WTC11 (cell line): ENCODE measurements around the gene M6PR. TPM values are rescaled to one million over a fixed set of nuclear protein-coding genes. Genes with fewer than 3 reads are reported as not detected.

ENCODE experiments used
- ATAC-seq: fragments of 200-7000 bp; cut with Tn5 transposase; 2 replicates; pipeline ENCODE4 v1.10.0; 2021; ENCODE audit warnings: mild to moderate bottlenecking, moderate library complexity
- CTCF ChIA-PET: fragments of 300-600 bp; sonication (Branson Sonifier 250); formaldehyde crosslinking; loops from one replicate; lab custom pipeline; 2021; ENCODE audit warnings: antibody characterized with exemption; lab: Charles Lee
- POLR2A ChIA-PET: fragments of 350-600 bp; sonication (Branson Sonifier 250); formaldehyde crosslinking; loops from one replicate; lab custom pipeline; 2021; ENCODE audit warnings: antibody characterized with exemption; lab: Charles Lee
- DNase-seq: peaks from one replicate; pipeline ENCODE4 v3.0.0; 2021; ENCODE audit warnings: low spot score
- H3K27ac Mint-ChIP-seq: 2 replicates; pipeline ENCODE4 v1.8.0; 2021; ENCODE audit warnings: mixed read lengths
- H3K27me3 Mint-ChIP-seq: 2 replicates; pipeline ENCODE4 v1.8.0; 2021; ENCODE audit warnings: low read depth, mild to moderate bottlenecking, moderate library complexity, mixed read lengths
- H3K36me3 Mint-ChIP-seq: 2 replicates; pipeline ENCODE4 v1.8.0; 2021; ENCODE audit warnings: mixed read lengths
- H3K4me1 Mint-ChIP-seq: 2 replicates; pipeline ENCODE4 v1.8.0; 2022; ENCODE audit warnings: mixed read lengths
- H3K4me3 Mint-ChIP-seq: 2 replicates; pipeline ENCODE4 v1.8.0; 2021; ENCODE audit warnings: mild to moderate bottlenecking, moderate library complexity, mixed read lengths
- H3K9me3 Mint-ChIP-seq: 2 replicates; pipeline ENCODE4 v1.8.0; 2021; ENCODE audit warnings: mixed read lengths
- FOXK1 ChIP-seq: sonication (generic); formaldehyde crosslinking; IDR thresholded peaks from 2 replicates; pipeline ENCODE4 v1.8.0; 2022; ENCODE audit warnings: mild to moderate bottlenecking, moderate library complexity, missing genetic modification reagents
- JUN ChIP-seq: sonication (generic); formaldehyde crosslinking; IDR thresholded peaks from 2 replicates; pipeline ENCODE4 v1.8.0; 2023; ENCODE audit warnings: mild to moderate bottlenecking, missing genetic modification reagents
- KAT7 ChIP-seq: sonication (generic); formaldehyde crosslinking; IDR thresholded peaks from 2 replicates; pipeline ENCODE4 v1.8.1; 2023; ENCODE audit warnings: missing genetic modification reagents, mild to moderate bottlenecking, borderline replicate concordance
- NR1H2 ChIP-seq: sonication (generic); formaldehyde crosslinking; IDR thresholded peaks from 2 replicates; pipeline ENCODE4 v1.9.0; 2021; ENCODE audit warnings: mild to moderate bottlenecking, moderate library complexity, missing genetic modification reagents
- OVOL2 ChIP-seq: fragments of 250-450 bp; sonication (Bioruptor Pico); IDR thresholded peaks from 2 replicates; pipeline ENCODE4 v1.9.0; 2021; ENCODE audit warnings: mild to moderate bottlenecking, borderline replicate concordance
- SMAD3 ChIP-seq: sonication (generic); formaldehyde crosslinking; IDR thresholded peaks from 2 replicates; pipeline ENCODE4 v1.8.0; 2022; ENCODE audit warnings: missing genetic modification reagents, mild to moderate bottlenecking, borderline replicate concordance
- ZNF121 ChIP-seq: sonication (generic); formaldehyde crosslinking; IDR thresholded peaks from 2 replicates; pipeline ENCODE4 v1.8.0; 2023; ENCODE audit warnings: missing genetic modification reagents
- ZNF317 ChIP-seq: sonication (generic); formaldehyde crosslinking; IDR thresholded peaks from 2 replicates; pipeline ENCODE4 v1.8.1; 2023; ENCODE audit warnings: low read depth, mild to moderate bottlenecking, moderate library complexity, missing genetic modification reagents, borderline replicate concordance
- total RNA-seq: library from RNA; stranded (reverse); gene quantifications from 3 replicates; pipeline ENCODE4 v1.2.3, GENCODE V29; 2021
- TF ChIP-seq, protein P1 (sequence below): fragments of 250-450 bp; sonication (Bioruptor Pico); IDR thresholded peaks from 2 replicates; pipeline ENCODE4 v1.9.0; 2021; ENCODE audit warnings: mild to moderate bottlenecking, borderline replicate concordance
- TF ChIP-seq, protein P2 (sequence below): fragments of 250-450 bp; sonication (Bioruptor Pico); IDR thresholded peaks from 2 replicates; pipeline ENCODE4 v1.9.0; 2021; ENCODE audit warnings: mild to moderate bottlenecking
- TF ChIP-seq, protein P3 (sequence below): sonication (generic); formaldehyde crosslinking; IDR thresholded peaks from 2 replicates; pipeline ENCODE4 v1.8.1; 2023; ENCODE audit warnings: mild to moderate bottlenecking, missing genetic modification reagents, borderline replicate concordance
- TF ChIP-seq, protein P4 (sequence below): sonication (generic); formaldehyde crosslinking; IDR thresholded peaks from 2 replicates; pipeline ENCODE4 v1.8.1; 2022; ENCODE audit warnings: missing genetic modification reagents, borderline replicate concordance

The M6PR gene
- total RNA-seq, 1 experiment from 2014 or later = 139 TPM

DNA sequence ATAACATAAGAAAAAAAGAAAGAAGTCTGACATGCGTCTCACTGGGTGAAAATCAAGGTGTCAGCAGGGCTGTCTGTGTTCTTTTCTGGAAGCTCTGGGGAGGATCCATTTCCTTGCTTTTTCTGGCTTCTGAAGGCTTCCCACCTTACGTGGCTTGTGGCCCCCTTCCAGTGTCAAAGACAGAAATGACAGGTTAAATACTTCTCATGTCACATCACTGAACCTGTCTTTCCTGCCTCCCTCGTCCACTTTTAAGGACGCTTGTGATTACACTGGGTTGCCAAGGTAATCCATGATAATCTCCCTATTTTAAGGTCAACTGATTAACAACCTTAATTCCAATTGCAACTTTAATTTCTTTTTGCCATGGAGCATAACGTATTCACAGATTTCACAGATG is 39.7 kb downstream of the M6PR start (continued):
- TF ChIP-seq, protein P1, sequence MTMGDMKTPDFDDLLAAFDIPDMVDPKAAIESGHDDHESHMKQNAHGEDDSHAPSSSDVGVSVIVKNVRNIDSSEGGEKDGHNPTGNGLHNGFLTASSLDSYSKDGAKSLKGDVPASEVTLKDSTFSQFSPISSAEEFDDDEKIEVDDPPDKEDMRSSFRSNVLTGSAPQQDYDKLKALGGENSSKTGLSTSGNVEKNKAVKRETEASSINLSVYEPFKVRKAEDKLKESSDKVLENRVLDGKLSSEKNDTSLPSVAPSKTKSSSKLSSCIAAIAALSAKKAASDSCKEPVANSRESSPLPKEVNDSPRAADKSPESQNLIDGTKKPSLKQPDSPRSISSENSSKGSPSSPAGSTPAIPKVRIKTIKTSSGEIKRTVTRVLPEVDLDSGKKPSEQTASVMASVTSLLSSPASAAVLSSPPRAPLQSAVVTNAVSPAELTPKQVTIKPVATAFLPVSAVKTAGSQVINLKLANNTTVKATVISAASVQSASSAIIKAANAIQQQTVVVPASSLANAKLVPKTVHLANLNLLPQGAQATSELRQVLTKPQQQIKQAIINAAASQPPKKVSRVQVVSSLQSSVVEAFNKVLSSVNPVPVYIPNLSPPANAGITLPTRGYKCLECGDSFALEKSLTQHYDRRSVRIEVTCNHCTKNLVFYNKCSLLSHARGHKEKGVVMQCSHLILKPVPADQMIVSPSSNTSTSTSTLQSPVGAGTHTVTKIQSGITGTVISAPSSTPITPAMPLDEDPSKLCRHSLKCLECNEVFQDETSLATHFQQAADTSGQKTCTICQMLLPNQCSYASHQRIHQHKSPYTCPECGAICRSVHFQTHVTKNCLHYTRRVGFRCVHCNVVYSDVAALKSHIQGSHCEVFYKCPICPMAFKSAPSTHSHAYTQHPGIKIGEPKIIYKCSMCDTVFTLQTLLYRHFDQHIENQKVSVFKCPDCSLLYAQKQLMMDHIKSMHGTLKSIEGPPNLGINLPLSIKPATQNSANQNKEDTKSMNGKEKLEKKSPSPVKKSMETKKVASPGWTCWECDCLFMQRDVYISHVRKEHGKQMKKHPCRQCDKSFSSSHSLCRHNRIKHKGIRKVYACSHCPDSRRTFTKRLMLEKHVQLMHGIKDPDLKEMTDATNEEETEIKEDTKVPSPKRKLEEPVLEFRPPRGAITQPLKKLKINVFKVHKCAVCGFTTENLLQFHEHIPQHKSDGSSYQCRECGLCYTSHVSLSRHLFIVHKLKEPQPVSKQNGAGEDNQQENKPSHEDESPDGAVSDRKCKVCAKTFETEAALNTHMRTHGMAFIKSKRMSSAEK (CRISPR knock-in tag) = no peak
- TF ChIP-seq JUN (CRISPR knock-in tag) (no peak), SMAD3 (CRISPR knock-in tag) (no peak), NR1H2 (CRISPR knock-in tag) (no peak), FOXK1 (CRISPR knock-in tag) (no peak)
- TF ChIP-seq, protein P2, sequence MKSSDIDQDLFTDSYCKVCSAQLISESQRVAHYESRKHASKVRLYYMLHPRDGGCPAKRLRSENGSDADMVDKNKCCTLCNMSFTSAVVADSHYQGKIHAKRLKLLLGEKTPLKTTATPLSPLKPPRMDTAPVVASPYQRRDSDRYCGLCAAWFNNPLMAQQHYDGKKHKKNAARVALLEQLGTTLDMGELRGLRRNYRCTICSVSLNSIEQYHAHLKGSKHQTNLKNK (CRISPR knock-in tag) = no peak
- TF ChIP-seq, protein P3, sequence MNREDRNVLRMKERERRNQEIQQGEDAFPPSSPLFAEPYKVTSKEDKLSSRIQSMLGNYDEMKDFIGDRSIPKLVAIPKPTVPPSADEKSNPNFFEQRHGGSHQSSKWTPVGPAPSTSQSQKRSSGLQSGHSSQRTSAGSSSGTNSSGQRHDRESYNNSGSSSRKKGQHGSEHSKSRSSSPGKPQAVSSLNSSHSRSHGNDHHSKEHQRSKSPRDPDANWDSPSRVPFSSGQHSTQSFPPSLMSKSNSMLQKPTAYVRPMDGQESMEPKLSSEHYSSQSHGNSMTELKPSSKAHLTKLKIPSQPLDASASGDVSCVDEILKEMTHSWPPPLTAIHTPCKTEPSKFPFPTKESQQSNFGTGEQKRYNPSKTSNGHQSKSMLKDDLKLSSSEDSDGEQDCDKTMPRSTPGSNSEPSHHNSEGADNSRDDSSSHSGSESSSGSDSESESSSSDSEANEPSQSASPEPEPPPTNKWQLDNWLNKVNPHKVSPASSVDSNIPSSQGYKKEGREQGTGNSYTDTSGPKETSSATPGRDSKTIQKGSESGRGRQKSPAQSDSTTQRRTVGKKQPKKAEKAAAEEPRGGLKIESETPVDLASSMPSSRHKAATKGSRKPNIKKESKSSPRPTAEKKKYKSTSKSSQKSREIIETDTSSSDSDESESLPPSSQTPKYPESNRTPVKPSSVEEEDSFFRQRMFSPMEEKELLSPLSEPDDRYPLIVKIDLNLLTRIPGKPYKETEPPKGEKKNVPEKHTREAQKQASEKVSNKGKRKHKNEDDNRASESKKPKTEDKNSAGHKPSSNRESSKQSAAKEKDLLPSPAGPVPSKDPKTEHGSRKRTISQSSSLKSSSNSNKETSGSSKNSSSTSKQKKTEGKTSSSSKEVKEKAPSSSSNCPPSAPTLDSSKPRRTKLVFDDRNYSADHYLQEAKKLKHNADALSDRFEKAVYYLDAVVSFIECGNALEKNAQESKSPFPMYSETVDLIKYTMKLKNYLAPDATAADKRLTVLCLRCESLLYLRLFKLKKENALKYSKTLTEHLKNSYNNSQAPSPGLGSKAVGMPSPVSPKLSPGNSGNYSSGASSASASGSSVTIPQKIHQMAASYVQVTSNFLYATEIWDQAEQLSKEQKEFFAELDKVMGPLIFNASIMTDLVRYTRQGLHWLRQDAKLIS = no peak

DNA sequence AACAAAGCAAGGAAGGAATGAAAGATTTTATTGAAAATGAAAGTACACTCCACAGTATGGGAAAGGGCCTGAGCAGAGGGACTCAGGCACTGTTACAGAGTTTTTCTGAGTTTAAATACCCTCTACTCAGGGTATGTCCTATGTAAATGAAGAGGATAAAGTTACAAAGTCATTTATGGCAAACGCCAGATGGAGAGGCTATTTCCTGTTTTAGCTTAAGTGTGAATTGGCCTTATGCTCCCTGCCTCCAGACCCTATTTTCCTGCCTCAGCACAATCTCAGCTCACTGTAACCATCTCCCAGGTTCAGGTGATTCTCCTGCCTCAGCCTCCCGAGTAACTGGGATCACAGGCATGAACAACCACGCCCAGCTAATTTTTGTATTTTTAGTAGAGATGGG is 41.9 kb downstream of the M6PR start:
- no peaks in the 10 kb centered on the region for H3K27me3 Mint-ChIP-seq
- ChIA-PET POLR2A (interaction anchor here (1.3 kb wide), 1 partner anchor 17 kb away, joined by 3 read pairs; no protein-coding TSS in a partner anchor), CTCF (interaction anchor here (1.5 to 2.3 kb wide), 3 partner anchors 17 to 47 kb away, joined by 4 to 15 read pairs (median 10); no protein-coding TSS in a partner anchor)
- H3K36me3 Mint-ChIP-seq = peaks cover 7% of the 10 kb centered on the region
- ATAC-seq = peak; percentile 17
- peak overlapping the region; percentile 49 for H3K4me3 Mint-ChIP-seq
- peaks cover 78% of the 10 kb centered on the region for H3K4me1 Mint-ChIP-seq
- DNase-seq = no peak
- peaks cover 6% of the 10 kb centered on the region; the same call in 1 of the 2 replicates for H3K9me3 Mint-ChIP-seq
- TF ChIP-seq, protein P4, sequence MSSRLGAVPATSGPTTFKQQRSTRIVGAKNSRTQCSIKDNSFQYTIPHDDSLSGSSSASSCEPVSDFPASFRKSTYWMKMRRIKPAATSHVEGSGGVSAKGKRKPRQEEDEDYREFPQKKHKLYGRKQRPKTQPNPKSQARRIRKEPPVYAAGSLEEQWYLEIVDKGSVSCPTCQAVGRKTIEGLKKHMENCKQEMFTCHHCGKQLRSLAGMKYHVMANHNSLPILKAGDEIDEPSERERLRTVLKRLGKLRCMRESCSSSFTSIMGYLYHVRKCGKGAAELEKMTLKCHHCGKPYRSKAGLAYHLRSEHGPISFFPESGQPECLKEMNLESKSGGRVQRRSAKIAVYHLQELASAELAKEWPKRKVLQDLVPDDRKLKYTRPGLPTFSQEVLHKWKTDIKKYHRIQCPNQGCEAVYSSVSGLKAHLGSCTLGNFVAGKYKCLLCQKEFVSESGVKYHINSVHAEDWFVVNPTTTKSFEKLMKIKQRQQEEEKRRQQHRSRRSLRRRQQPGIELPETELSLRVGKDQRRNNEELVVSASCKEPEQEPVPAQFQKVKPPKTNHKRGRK = no peak
- peak; percentile 43; the same call in 1 of the 2 replicates for TF ChIP-seq ZNF121 (CRISPR knock-in tag)
- H3K27ac Mint-ChIP-seq = peak overlapping the region; percentile 99

DNA sequence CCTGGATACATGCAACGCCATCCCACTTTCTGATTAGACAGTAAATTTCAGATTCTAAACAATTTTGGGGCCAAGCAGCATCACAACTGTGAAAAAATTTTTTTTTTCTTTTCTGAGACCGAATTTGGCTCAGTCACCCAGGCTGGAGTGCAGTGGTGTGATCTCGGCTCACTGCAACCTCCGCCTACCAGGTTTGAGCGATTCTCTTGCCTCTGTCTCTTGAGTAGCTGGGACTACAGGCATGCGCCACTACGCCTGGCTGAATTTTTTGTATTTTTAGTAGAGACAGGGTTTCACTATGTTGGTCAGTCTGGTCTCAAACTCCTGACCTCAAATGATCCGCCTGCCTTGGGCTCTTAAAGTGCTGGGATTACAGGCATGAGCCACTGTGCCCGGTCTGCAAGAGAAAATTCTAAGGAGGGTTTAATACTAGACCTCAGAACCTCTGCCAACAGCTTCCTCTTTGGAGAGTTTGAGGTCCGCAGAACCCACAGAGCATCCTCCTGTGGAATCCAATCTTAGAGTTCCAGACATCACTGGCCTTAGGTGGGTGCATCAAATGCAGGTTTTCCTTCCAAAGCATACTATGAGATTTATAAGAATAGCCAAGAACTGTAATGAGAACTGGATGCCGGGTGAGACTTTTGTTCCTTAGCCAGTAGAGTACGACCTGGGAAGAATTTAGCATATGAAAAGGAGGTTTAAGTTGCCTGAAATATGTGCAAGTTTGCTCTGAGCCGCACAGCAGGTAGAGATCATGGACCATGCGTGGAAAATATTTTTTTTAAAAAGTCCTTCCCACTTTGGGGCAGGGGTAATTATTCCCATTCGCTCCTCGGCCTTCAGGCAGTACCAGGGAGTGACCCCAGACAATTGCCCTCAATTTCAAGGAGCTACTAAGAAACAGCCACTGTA is 42.9 kb downstream of the M6PR start:
- Mint-ChIP-seq H3K4me1 (peaks cover 68% of the 10 kb centered on the region), H3K4me3 (peak overlapping the region; percentile 49), H3K27ac (peak overlapping the region; percentile 99), H3K36me3 (peaks cover 16% of the 10 kb centered on the region), H3K9me3 (peaks cover 14% of the 10 kb centered on the region), H3K27me3 (no peaks in the 10 kb centered on the region)
- ATAC-seq (peak; percentile 32), DNase-seq (no peak)
- ChIA-PET POLR2A (interaction anchor here (0.6 to 2.0 kb wide), 2 partner anchors 16 to 41 kb away, joined by 5 to 8 read pairs; no protein-coding TSS in a partner anchor), CTCF (interaction anchor here (2.2 to 2.3 kb wide), 2 partner anchors 16 to 46 kb away, joined by 10 to 15 read pairs; no protein-coding TSS in a partner anchor)
- TF ChIP-seq ZNF121 (CRISPR knock-in tag) (peak; percentile 6; the same call in 1 of the 2 replicates), KAT7 (CRISPR knock-in tag) (no peak), ZNF317 (CRISPR knock-in tag) (no peak), OVOL2 (CRISPR knock-in tag) (no peak)
